EH (cell line): ENCODE results near the gene MED12.
A peak's percentile ranks its signal among the peaks of the same experiment; 100 is the strongest.
"Not testable (repeated sequence)": the region's sequence is repeated elsewhere in the genome, so short reads cannot be mapped to it uniquely, and the experiment has no call there.

Experiments used
- DNase-seq: peaks from one replicate; pipeline ENCODE4 v3.0.0-alpha.2; 2015; ENCODE audit warnings: low read depth

The MED12 gene

DNA sequence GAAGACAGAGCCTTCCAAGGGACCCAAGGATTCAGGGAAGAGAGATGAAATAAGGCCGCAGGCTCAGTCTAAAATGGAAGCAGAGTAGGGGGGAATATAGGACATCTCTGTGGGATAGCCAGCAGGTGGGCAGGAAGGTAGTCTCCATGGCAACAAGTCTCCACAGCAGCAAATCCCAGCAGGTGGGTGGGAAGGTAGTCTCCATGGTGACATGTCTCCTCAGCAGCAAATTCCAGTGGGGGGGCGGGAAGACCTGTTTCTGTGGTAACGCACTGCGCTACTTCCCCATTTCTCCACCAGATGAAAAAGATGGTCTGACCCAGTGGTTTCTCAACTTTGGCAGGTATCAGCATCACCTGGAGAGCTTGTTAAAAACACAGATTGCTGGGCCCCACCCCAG lies 44.6 kb downstream of the MED12 start:
- no peak for DNase-seq

- no peak for DNase-seq
Measured at GRCh38 chrX:71164071-71164470, 45.7 kb downstream of the MED12 start.

- no peak for DNase-seq
Measured at GRCh38 chrX:71166461-71166860, 48.1 kb downstream of the MED12 start.

- DNase-seq: no peak
Measured at GRCh38 chrX:71167031-71167781, 48.8 kb downstream of the MED12 start.

- no peak for DNase-seq
Measured at GRCh38 chrX:71168134-71168533, 49.7 kb downstream of the MED12 start.

- no peak for DNase-seq
Measured at GRCh38 chrX:71169586-71169985, 51.2 kb downstream of the MED12 start.

GRCh38 chrX:71170660-71171059 lies 52.3 kb downstream of the MED12 start:
- no peak for DNase-seq

- no peak for DNase-seq
Measured at GRCh38 chrX:71171110-71171801, 52.9 kb downstream of the MED12 start.

DNA sequence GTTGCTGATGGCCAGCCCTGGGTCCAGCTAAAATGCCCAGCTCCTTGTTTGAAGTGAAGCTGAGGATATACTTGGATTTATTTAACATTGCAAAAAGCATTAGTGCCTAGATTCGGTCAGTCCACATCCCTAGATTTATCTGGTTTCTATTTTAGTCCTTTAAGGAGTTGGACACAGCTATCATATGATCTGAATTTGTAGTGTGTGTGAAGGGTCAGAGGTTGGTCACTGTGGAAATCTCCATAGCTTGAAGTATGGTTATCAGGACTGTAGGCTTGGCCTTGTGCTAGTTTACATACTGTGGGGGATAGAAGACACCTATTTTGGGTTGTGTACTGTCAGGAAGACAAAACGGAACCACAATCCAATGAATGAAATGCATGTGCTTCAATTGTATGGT lies 55.0 kb downstream of the MED12 start:
- DNase-seq: no peak

GRCh38 chrX:71174795-71175194 lies 56.4 kb downstream of the MED12 start:
- no peak for DNase-seq

GRCh38 chrX:71175531-71175930 lies 57.1 kb downstream of the MED12 start:
- DNase-seq: no peak

- DNase-seq: peak; percentile 68
Measured at GRCh38 chrX:71177327-71177726, 58.9 kb downstream of the MED12 start.

- DNase-seq: peak; percentile 67
Measured at GRCh38 chrX:71178908-71179307, 60.5 kb downstream of the MED12 start.

DNA sequence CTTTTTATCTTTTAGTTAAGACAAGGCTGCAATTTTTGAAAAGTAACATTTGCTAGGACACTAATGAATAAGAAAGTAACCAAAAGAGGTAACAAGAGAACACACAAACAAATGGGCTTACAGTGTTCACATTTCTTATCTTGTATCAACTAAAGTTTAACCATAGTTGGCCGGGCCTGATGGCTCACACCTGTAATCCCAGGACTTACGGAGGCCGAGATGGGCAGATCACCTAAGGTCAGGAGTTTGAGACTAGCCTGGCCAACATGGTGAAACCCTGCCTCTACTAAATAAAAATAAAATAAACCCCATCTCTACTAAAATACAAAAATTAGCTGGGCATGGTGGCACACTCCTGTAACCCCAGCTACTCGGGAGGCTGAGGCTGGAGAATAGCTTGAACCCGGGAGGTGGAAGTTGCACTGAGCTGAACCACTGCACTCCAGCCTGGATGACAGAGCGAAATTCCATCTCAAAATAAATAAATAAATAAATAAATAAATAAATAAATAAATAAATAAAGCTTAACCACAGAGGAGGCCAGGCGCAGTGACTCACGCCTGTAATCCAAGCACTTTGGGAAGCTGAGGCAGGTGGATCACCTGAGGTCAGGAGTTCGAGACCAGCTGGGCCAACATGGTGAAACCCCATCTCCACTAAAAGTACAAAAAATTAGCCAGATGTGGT lies 62.3 kb downstream of the MED12 start:
- not testable (repeated sequence) for DNase-seq

DNA sequence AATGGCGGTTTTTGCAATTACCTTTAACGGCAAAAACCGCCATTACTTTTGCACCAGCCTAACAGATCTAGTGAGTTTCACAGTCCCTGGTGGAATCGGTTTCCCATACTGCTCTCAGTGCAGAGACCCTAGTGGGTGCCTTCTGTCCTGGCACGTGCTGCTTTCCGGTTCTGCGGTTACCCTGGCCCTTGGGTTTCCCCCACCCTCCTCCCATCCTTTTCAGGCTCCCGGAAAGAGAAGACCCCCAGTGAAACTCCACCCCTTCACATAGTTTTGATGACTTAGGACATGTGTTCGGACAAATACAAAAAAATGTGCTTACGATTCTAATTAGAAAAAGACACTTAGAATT lies 63.1 kb downstream of the MED12 start:
- DNase-seq: peak; percentile 15

- DNase-seq: peak; percentile 97
Measured at GRCh38 chrX:71181910-71182799, 63.8 kb downstream of the MED12 start.

GRCh38 chrX:71182871-71183270 lies 64.5 kb downstream of the MED12 start:
- DNase-seq: no peak

GRCh38 chrX:71183341-71183740 lies 64.9 kb downstream of the MED12 start:
- no peak for DNase-seq

- DNase-seq: no peak
Measured at GRCh38 chrX:71184092-71184491, 65.7 kb downstream of the MED12 start.

- no peak for DNase-seq
Measured at GRCh38 chrX:71184803-71185495, 66.6 kb downstream of the MED12 start.

DNA sequence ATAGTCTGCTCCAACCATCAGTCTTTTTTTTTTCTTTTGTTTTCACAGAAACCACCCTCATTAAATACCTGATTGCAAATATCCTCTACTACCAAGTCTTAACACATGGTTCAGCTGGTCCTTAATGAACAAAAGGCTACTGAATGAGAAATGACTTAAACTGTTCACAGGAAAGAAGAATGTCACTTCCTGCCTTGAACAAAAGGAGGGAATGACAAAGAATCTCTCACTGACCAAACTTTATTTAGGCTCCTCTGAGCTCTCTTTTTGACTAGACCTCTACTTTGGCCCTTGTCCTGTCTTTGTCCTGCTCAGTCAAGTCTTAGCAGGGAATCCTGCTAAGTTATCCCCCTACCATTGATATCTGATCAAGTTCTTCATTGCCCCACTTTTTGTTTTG lies 72.9 kb downstream of the MED12 start:
- no peak for DNase-seq
